ENCODE results near the gene RNF7. TPM values are rescaled to one million over a fixed set of nuclear protein-coding genes. Genes with fewer than 3 reads are reported as not detected.

Gene RNF7
- total and polyA plus RNA-seq, 2 experiments from 2014 or later, result 115 to 234 TPM

GRCh38 chr3:141795276-141795675, 57.2 kb downstream of the RNF7 start:
- H3K4me1 ChIP-seq (ENCODE audit: insufficient read depth), result peaks cover 9% of the 10 kb centered on the region
- H3K9me3 ChIP-seq (ENCODE audit: low read depth), result no peaks in the 10 kb centered on the region
- H4K20me1 ChIP-seq (ENCODE audit: insufficient read depth), result no peaks in the 10 kb centered on the region
- no peak overlapping the region for H3K9ac ChIP-seq
- H3K4me2 ChIP-seq (ENCODE audit: unreplicated experiment), result no peak overlapping the region
- 60 to 64% methylated on average over 4 of the region's 4 CpGs for WGBS, 2 experiments (ENCODE audit: low coverage in 1 of 2, low lambda C conversion rate in 2 of 2, missing lambda C conversion rate in 2 of 2)
- H3K9me2 ChIP-seq (ENCODE audit: insufficient read depth), result no peaks in the 10 kb centered on the region
- in situ Hi-C loops (cut with MboI), result no loop called here
- no peak overlapping the region for H3K27ac ChIP-seq
- H2AFZ ChIP-seq, result peak overlapping the region; percentile 84; the same call in 1 of the 2 replicates
- H3K27me3 ChIP-seq (replicated peaks; ENCODE audit: insufficient read depth), result no peaks in the 10 kb centered on the region
- H3K4me3 ChIP-seq, result no peak overlapping the region
- TF ChIP-seq EZH2phosphoT487 (IDR thresholded peaks at IDR 0.05; ENCODE audit: insufficient read depth, low read depth) (no peak), EZH2 (IDR thresholded peaks at IDR 0.05; ENCODE audit: insufficient read depth, poor library complexity, severe bottlenecking) (no peak)
- H3F3A ChIP-seq (ENCODE audit: insufficient read depth), result peaks cover 8% of the 10 kb centered on the region; the same call in 1 of the 2 replicates
- no peaks in the 10 kb centered on the region for H3K36me3 ChIP-seq (ENCODE audit: low read depth)
- DNase-seq, result peak; percentile 25
- H3K79me2 ChIP-seq (ENCODE audit: insufficient read depth), result no peaks in the 10 kb centered on the region

DNA sequence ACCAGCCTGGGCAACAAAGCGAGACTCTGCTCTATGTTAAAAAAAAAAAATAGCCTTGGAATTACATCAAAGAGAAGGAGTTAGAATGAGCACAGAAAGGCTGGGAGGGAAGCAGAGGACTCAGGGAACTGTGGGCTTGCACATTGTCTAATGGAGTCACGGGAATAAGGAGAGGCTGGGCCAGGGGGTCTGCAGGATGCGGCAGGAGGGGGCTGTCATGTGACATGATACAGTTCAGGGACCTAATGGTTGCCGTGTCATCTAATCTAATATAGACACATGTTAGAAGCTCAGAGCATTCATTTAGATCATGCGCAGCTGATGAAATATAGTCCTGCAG, 57.6 kb downstream of the RNF7 start:
- H3K9ac ChIP-seq, result no peak overlapping the region
- no peaks in the 10 kb centered on the region for H4K20me1 ChIP-seq (ENCODE audit: insufficient read depth)
- TF ChIP-seq EZH2phosphoT487 (IDR thresholded peaks at IDR 0.05; ENCODE audit: insufficient read depth, low read depth), result no peak
- no peak for TF ChIP-seq EZH2 (IDR thresholded peaks at IDR 0.05; ENCODE audit: insufficient read depth, poor library complexity, severe bottlenecking)
- no peaks in the 10 kb centered on the region for H3K27me3 ChIP-seq (replicated peaks; ENCODE audit: insufficient read depth)
- in situ Hi-C loops (cut with MboI), result no loop called here
- peak overlapping the region; percentile 84; the same call in 1 of the 2 replicates for H2AFZ ChIP-seq
- H3K27ac ChIP-seq, result no peak overlapping the region
- H3F3A ChIP-seq (ENCODE audit: insufficient read depth), result peaks cover 8% of the 10 kb centered on the region; the same call in 1 of the 2 replicates
- peaks cover 9% of the 10 kb centered on the region for H3K4me1 ChIP-seq (ENCODE audit: insufficient read depth)
- H3K9me2 ChIP-seq (ENCODE audit: insufficient read depth), result no peaks in the 10 kb centered on the region
- WGBS, 2 experiments (ENCODE audit: low coverage in 1 of 2, low lambda C conversion rate in 2 of 2, missing lambda C conversion rate in 2 of 2), result 53 to 65% methylated on average over 5 of the region's 5 CpGs
- no peak for DNase-seq
- H3K4me3 ChIP-seq, result no peak overlapping the region
- H3K4me2 ChIP-seq (ENCODE audit: unreplicated experiment), result no peak overlapping the region
- no peaks in the 10 kb centered on the region for H3K9me3 ChIP-seq (ENCODE audit: low read depth)
- no peaks in the 10 kb centered on the region for H3K79me2 ChIP-seq (ENCODE audit: insufficient read depth)
- H3K36me3 ChIP-seq (ENCODE audit: low read depth), result no peaks in the 10 kb centered on the region

DNA sequence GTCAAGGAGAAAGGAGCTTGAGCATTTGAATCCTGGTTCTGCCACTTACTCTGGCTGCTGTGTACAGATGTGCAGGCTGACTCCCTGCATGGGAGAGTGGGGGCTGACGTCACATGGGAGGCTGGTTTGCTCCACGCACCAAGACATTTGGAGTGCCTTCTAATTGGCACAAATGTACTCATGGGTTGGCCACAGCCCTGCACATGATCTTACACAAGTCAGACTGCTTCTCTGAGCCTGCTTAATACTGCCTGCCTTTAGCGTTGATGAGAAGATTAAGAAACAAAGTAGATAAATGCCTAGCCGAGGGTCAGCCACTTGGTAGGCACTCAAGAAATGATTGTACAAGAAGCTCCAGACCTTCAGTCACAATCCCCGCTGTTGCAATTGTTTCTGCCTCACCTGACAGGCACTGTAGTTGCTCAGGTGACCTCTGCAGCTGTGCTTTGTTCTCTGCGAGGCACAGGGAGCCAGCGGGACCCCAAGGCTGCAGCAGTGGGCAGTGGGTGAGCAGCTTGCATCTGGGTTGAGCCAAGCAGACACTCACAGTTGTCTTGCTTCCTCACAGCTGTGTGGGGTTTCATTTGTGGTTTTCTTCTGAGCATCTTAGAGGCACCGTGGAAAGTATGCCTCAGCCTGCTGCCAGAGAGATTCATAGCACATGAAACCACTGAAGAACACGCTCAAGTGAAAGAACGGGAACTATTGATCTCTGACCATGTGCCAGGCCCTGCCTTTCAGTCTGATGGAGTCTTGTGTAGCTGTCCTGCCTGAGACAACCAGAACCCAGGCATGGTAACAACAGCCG, 58.2 kb downstream of the RNF7 start:
- WGBS, 2 experiments (ENCODE audit: low coverage in 1 of 2, low lambda C conversion rate in 2 of 2, missing lambda C conversion rate in 2 of 2), result 24 to 25% methylated on average over 11 of the region's 11 CpGs
- Histone ChIP-seq H3K4me2 (ENCODE audit: unreplicated experiment) (peak overlapping the region; percentile 59), H3K27me3 (replicated peaks; ENCODE audit: insufficient read depth) (no peaks in the 10 kb centered on the region), H3K79me2 (ENCODE audit: insufficient read depth) (no peaks in the 10 kb centered on the region), H3K9ac (no peak overlapping the region), H3K4me1 (ENCODE audit: insufficient read depth) (peaks cover 9% of the 10 kb centered on the region), H3F3A (ENCODE audit: insufficient read depth) (peaks cover 8% of the 10 kb centered on the region; the same call in 1 of the 2 replicates), H3K4me3 (no peak overlapping the region), H3K36me3 (ENCODE audit: low read depth) (no peaks in the 10 kb centered on the region), H4K20me1 (ENCODE audit: insufficient read depth) (no peaks in the 10 kb centered on the region), H2AFZ (peak overlapping the region; percentile 84), H3K27ac (peak overlapping the region; percentile 28; the same call in 1 of the 2 replicates), H3K9me2 (ENCODE audit: insufficient read depth) (no peaks in the 10 kb centered on the region), H3K9me3 (ENCODE audit: low read depth) (no peaks in the 10 kb centered on the region)
- DNase-seq, result peak; percentile 72
- no peak for TF ChIP-seq EZH2 (IDR thresholded peaks at IDR 0.05; ENCODE audit: insufficient read depth, poor library complexity, severe bottlenecking)
- no peak for TF ChIP-seq EZH2phosphoT487 (IDR thresholded peaks at IDR 0.05; ENCODE audit: insufficient read depth, low read depth)
- in situ Hi-C loops (cut with MboI), result no loop called here

Small RNA genes within 50 kb of the gene (small RNA-seq; reads per million reads assigned to genes)
- not detected for gene AC112771.1 (ENCODE audit: low read depth, low replicate concordance)

Other genes with a start within 250 kb of the RNF7 start
- not detected in 2 replicates for gene GRK7, start 25.1 kb downstream of the RNF7 start, total RNA-seq (2014; rRNA removed; shearing (Covaris generic))
- 0.08 TPM in 1 of 2 replicates, not detected in the other for gene GRK7, start 25.1 kb downstream of the RNF7 start, polyA plus RNA-seq (2016; fragmentation: Nextera tagmentation; extraction: Ambion mirVana)
- gene ATP1B3, start 138.3 kb downstream of the RNF7 start, total RNA-seq (2014; rRNA removed; shearing (Covaris generic)), result 65.4 and 73.6 TPM in 2 replicates
- 234 and 245 TPM in 2 replicates for gene ATP1B3, start 138.3 kb downstream of the RNF7 start, polyA plus RNA-seq (2016; fragmentation: Nextera tagmentation; extraction: Ambion mirVana)